Measurements from ENCODE around the gene RAMP3.
"Not testable (repeated sequence)": the region's sequence is repeated elsewhere in the genome, so short reads cannot be mapped to it uniquely, and the experiment has no call there.

RAMP3 gene

GRCh38 chr7:45157653-45158401 is at the start of gene RAMP3:
RAMP3 (plus strand) TSS chr7:45157791; CDS start chr7:45157829, 38 bp downstream.
- no peak for TF ChIP-seq CTCF (conservative IDR thresholded peaks at IDR 0.05)
- no peak within 1 kb of the TSS for H3K27ac ChIP-seq

GRCh38 chr7:45108863-45109262 is 48.7 kb upstream of the RAMP3 start:
- no peak for TF ChIP-seq CTCF (conservative IDR thresholded peaks at IDR 0.05)
- H3K27ac ChIP-seq: no peak overlapping the region; the same call in 1 of the 2 replicates

- peak; percentile 68 for TF ChIP-seq CTCF (conservative IDR thresholded peaks at IDR 0.05)
- H3K27ac ChIP-seq: peak within 1 kb of the TSS; percentile 93
Observed at GRCh38 chr7:45111298-45112223, 46.0 kb upstream of the RAMP3 start, which contains the start of gene TBRG4. TBRG4 (minus strand) TSS chr7:45111697; CDS start chr7:45109237, 2,460 bp downstream.

GRCh38 chr7:45112648-45113047 is 44.9 kb upstream of the RAMP3 start:
- peak overlapping the region; percentile 93 for H3K27ac ChIP-seq
- TF ChIP-seq CTCF (conservative IDR thresholded peaks at IDR 0.05): no peak

- not testable (repeated sequence) for H3K27ac ChIP-seq
Observed at GRCh38 chr7:45114257-45114656, 43.3 kb upstream of the RAMP3 start.

GRCh38 chr7:45114926-45115325 is 42.7 kb upstream of the RAMP3 start:
- TF ChIP-seq CTCF (conservative IDR thresholded peaks at IDR 0.05): no peak
- no peak overlapping the region for H3K27ac ChIP-seq

- peak overlapping the region; percentile 32 for H3K27ac ChIP-seq
- TF ChIP-seq CTCF (conservative IDR thresholded peaks at IDR 0.05): no peak
Observed at GRCh38 chr7:45116048-45116447, 41.5 kb upstream of the RAMP3 start.

All from VCaP (cell line).